ENCODE measurements around the gene ST3GAL3. TPM values are rescaled to one million over a fixed set of nuclear protein-coding genes. Genes with fewer than 3 reads are reported as not detected.

The ST3GAL3 gene
- polyA plus RNA-seq, 1 of the 3 experiments (the other 2 are of a cell fraction): 20.6 TPM

DNA sequence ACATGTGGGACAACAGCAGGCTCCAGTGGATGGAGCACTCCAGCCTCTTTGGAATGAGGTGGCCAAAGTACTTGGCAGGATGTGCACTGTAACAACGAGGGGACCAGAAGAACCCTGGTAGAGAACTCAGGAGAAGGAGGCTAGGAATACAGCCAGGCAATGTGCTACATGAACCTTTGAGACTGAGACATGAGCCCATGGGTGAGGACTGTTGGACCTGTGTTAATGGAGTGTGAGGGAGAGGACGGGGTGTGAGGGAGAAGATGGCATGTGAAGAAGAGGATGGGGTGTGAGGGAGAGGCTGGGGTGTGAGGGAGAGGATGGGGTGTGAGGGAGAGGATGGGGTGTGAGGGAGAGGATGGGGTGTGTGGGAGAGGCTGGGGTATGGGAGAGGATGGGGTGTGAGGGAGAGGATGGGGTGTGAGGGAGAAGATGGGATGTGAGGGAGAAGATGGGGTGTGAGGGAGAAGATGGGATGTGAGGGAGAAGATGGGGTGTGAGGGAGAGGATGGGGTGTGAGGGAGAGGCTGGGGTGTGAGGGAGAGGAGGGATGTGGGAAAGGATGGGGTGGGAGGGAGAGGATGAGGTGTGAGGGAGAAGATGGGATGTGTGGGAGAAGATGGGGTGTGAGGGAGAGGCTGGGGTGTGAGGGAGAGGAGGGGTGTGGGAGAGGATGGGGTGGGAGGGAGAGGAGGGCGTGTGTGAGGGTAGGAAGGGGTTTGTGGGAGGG lies 164.0 kb downstream of the ST3GAL3 start:
- H3K79me2 ChIP-seq (ENCODE audit: insufficient read depth): no peaks in the 10 kb centered on the region
- H4K20me1 ChIP-seq (ENCODE audit: insufficient read depth): peaks cover 7% of the 10 kb centered on the region; the same call in 1 of the 2 replicates
- CTCF ChIA-PET: no interaction called here
- no peaks in the 10 kb centered on the region for H3K36me3 ChIP-seq (replicated peaks in 1 of 2; ENCODE audit: control insufficient read depth in 1 of 2, insufficient read depth in 2 of 2, low read length in 1 of 2)
- 79% methylated on average over 3 of the region's 3 CpGs for WGBS (ENCODE audit: low lambda C conversion rate)
- no peak for DNase-seq
- H3K9me2 ChIP-seq: no peaks in the 10 kb centered on the region
- H3K4me2 ChIP-seq: no peak overlapping the region
- H3K4me1 ChIP-seq (ENCODE audit: control insufficient read depth in 1 of 2, insufficient read depth in 2 of 2, low read depth in 1 of 2, low read length in 1 of 2): peaks cover 3 to 10% of the 10 kb centered on the region in 2 experiments; a peak in 2 of 4 replicates
- no peaks in the 10 kb centered on the region for H3F3A ChIP-seq (replicated peaks; ENCODE audit: insufficient read depth)
- no peak overlapping the region for H2AFZ ChIP-seq (ENCODE audit: low read depth)
- H3K9me3 ChIP-seq: no peaks in the 10 kb centered on the region
- H3K27ac ChIP-seq (ENCODE audit: low read depth in 2 of 2, low read length in 1 of 2): no peak overlapping the region
- H3K4me3 ChIP-seq (ENCODE audit: low read depth in 2 of 2, low read length in 1 of 2): no peak overlapping the region
- no peak overlapping the region for H3K9ac ChIP-seq
- POLR2A ChIA-PET: no interaction called here
- H3K27me3 ChIP-seq (ENCODE audit: insufficient read depth): no peaks in the 10 kb centered on the region
- TF ChIP-seq FOXM1 (IDR thresholded peaks at IDR 0.05; ENCODE audit: low read depth): no peak
- TF ChIP-seq TCF12 (IDR thresholded peaks at IDR 0.05): no peak
- TF ChIP-seq, protein P1, sequence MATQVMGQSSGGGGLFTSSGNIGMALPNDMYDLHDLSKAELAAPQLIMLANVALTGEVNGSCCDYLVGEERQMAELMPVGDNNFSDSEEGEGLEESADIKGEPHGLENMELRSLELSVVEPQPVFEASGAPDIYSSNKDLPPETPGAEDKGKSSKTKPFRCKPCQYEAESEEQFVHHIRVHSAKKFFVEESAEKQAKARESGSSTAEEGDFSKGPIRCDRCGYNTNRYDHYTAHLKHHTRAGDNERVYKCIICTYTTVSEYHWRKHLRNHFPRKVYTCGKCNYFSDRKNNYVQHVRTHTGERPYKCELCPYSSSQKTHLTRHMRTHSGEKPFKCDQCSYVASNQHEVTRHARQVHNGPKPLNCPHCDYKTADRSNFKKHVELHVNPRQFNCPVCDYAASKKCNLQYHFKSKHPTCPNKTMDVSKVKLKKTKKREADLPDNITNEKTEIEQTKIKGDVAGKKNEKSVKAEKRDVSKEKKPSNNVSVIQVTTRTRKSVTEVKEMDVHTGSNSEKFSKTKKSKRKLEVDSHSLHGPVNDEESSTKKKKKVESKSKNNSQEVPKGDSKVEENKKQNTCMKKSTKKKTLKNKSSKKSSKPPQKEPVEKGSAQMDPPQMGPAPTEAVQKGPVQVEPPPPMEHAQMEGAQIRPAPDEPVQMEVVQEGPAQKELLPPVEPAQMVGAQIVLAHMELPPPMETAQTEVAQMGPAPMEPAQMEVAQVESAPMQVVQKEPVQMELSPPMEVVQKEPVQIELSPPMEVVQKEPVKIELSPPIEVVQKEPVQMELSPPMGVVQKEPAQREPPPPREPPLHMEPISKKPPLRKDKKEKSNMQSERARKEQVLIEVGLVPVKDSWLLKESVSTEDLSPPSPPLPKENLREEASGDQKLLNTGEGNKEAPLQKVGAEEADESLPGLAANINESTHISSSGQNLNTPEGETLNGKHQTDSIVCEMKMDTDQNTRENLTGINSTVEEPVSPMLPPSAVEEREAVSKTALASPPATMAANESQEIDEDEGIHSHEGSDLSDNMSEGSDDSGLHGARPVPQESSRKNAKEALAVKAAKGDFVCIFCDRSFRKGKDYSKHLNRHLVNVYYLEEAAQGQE (IDR thresholded peaks at IDR 0.05; ENCODE audit: low read depth, low read length): no peak
- no peak for TF ChIP-seq SMC3 (IDR thresholded peaks at IDR 0.05; ENCODE audit: low read depth, low read length)
- no peak for TF ChIP-seq TAF1 (IDR thresholded peaks at IDR 0.05; ENCODE audit: borderline replicate concordance, low read depth, low read length)
- TF ChIP-seq RFX5 (IDR thresholded peaks at IDR 0.05; ENCODE audit: low read length): no peak
- TF ChIP-seq FOXJ3 (CRISPR knock-in tag; IDR thresholded peaks at IDR 0.05): no peak
- TF ChIP-seq NFIC (IDR thresholded peaks at IDR 0.05; ENCODE audit: borderline replicate concordance): no peak

DNA sequence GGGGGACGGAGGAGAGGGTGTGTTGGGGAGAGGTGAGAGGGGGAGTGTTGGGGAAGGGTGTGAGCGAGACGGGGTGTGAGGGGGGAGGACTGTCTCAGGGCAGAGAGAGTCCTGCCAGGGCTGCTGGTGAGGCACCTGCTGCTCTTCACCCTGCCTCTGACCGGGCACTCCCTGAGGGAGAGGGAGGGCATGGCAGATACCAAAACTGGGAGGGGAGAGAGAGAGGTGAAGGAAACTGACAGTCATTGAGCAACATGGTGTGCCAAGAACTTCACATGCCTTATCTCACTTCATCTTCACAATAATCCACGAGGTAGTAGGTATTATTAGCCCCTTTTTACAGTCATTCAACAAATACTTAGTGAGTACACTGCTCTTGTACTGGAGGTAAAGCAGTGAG lies 164.9 kb downstream of the ST3GAL3 start:
- no peaks in the 10 kb centered on the region for H3K9me2 ChIP-seq
- DNase-seq: no peak
- no peaks in the 10 kb centered on the region for H3K79me2 ChIP-seq (ENCODE audit: insufficient read depth)
- CTCF ChIA-PET: interaction anchor here (0.8 kb wide), 1 partner anchor 62 kb away, joined by 4 read pairs; no protein-coding TSS in a partner anchor
- H3K27ac ChIP-seq (ENCODE audit: low read depth in 2 of 2, low read length in 1 of 2): no peak overlapping the region
- no peaks in the 10 kb centered on the region for H3F3A ChIP-seq (replicated peaks; ENCODE audit: insufficient read depth)
- H4K20me1 ChIP-seq (ENCODE audit: insufficient read depth): peaks cover 11% of the 10 kb centered on the region; the same call in 1 of the 2 replicates
- H3K4me3 ChIP-seq (ENCODE audit: low read depth in 2 of 2, low read length in 1 of 2): no peak overlapping the region
- no peaks in the 10 kb centered on the region for H3K9me3 ChIP-seq
- H2AFZ ChIP-seq (ENCODE audit: low read depth): no peak overlapping the region
- H3K27me3 ChIP-seq (ENCODE audit: insufficient read depth): no peaks in the 10 kb centered on the region
- peaks cover 3 to 10% of the 10 kb centered on the region in 2 experiments; a peak in 2 of 4 replicates for H3K4me1 ChIP-seq (ENCODE audit: control insufficient read depth in 1 of 2, insufficient read depth in 2 of 2, low read depth in 1 of 2, low read length in 1 of 2)
- no peaks in the 10 kb centered on the region for H3K36me3 ChIP-seq (replicated peaks in 1 of 2; ENCODE audit: control insufficient read depth in 1 of 2, insufficient read depth in 2 of 2, low read length in 1 of 2)
- POLR2A ChIA-PET: no interaction called here
- H3K4me2 ChIP-seq: no peak overlapping the region
- no peak overlapping the region for H3K9ac ChIP-seq
- WGBS (ENCODE audit: low lambda C conversion rate): 90% methylated on average over 5 of the region's 5 CpGs
- no peak for TF ChIP-seq MEF2A (IDR thresholded peaks at IDR 0.05; ENCODE audit: borderline replicate concordance, low read depth)
- TF ChIP-seq TCF12 (IDR thresholded peaks at IDR 0.05): no peak
- no peak for TF ChIP-seq SIN3A (IDR thresholded peaks at IDR 0.05; ENCODE audit: borderline replicate concordance, low read depth, low read length)
- TF ChIP-seq NRF1 (IDR thresholded peaks at IDR 0.05; ENCODE audit: low read depth, low read length): no peak
- TF ChIP-seq YY1 (IDR thresholded peaks at IDR 0.05; ENCODE audit: low read depth): no peak
- no peak for TF ChIP-seq EP300 (IDR thresholded peaks at IDR 0.05; ENCODE audit: borderline replicate concordance in 1 of 2, low read depth in 1 of 2, low read length in 1 of 2)
- no peak for TF ChIP-seq SMC3 (IDR thresholded peaks at IDR 0.05; ENCODE audit: low read depth, low read length)
- no peak for TF ChIP-seq JUND (IDR thresholded peaks at IDR 0.05)
- no peak for TF ChIP-seq RXRA (IDR thresholded peaks at IDR 0.05; ENCODE audit: borderline replicate concordance, low read depth)
- TF ChIP-seq, protein P2, sequence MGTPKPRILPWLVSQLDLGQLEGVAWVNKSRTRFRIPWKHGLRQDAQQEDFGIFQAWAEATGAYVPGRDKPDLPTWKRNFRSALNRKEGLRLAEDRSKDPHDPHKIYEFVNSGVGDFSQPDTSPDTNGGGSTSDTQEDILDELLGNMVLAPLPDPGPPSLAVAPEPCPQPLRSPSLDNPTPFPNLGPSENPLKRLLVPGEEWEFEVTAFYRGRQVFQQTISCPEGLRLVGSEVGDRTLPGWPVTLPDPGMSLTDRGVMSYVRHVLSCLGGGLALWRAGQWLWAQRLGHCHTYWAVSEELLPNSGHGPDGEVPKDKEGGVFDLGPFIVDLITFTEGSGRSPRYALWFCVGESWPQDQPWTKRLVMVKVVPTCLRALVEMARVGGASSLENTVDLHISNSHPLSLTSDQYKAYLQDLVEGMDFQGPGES (IDR thresholded peaks at IDR 0.05; ENCODE audit: low read depth, low read length): no peak
- TF ChIP-seq, protein P3, sequence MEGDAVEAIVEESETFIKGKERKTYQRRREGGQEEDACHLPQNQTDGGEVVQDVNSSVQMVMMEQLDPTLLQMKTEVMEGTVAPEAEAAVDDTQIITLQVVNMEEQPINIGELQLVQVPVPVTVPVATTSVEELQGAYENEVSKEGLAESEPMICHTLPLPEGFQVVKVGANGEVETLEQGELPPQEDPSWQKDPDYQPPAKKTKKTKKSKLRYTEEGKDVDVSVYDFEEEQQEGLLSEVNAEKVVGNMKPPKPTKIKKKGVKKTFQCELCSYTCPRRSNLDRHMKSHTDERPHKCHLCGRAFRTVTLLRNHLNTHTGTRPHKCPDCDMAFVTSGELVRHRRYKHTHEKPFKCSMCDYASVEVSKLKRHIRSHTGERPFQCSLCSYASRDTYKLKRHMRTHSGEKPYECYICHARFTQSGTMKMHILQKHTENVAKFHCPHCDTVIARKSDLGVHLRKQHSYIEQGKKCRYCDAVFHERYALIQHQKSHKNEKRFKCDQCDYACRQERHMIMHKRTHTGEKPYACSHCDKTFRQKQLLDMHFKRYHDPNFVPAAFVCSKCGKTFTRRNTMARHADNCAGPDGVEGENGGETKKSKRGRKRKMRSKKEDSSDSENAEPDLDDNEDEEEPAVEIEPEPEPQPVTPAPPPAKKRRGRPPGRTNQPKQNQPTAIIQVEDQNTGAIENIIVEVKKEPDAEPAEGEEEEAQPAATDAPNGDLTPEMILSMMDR (IDR thresholded peaks at IDR 0.05): no peak
- TF ChIP-seq TAF1 (IDR thresholded peaks at IDR 0.05; ENCODE audit: borderline replicate concordance, low read depth, low read length): no peak
- TF ChIP-seq MXI1 (IDR thresholded peaks at IDR 0.05; ENCODE audit: low read depth, low read length): no peak
- TF ChIP-seq, protein P4, sequence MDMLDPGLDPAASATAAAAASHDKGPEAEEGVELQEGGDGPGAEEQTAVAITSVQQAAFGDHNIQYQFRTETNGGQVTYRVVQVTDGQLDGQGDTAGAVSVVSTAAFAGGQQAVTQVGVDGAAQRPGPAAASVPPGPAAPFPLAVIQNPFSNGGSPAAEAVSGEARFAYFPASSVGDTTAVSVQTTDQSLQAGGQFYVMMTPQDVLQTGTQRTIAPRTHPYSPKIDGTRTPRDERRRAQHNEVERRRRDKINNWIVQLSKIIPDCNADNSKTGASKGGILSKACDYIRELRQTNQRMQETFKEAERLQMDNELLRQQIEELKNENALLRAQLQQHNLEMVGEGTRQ (IDR thresholded peaks at IDR 0.05; ENCODE audit: borderline replicate concordance, low read depth, low read length): no peak
- no peak for TF ChIP-seq CHD2 (IDR thresholded peaks at IDR 0.05; ENCODE audit: low read length, partially characterized antibody)
- TF ChIP-seq RFX5 (IDR thresholded peaks at IDR 0.05; ENCODE audit: low read length): no peak

Measured in SK-N-SH (cell line).